GM12878 (cell line): ENCODE measurements around the gene CCDC107. TPM values are rescaled to one million over a fixed set of nuclear protein-coding genes. Genes with fewer than 3 reads are reported as not detected.

ENCODE experiments used
- ATAC-seq: fragments of 200-7000 bp; cut with Tn5 transposase; 3 replicates; pipeline ENCODE4 v1.9.1; 2020; ENCODE audit warnings: mild to moderate bottlenecking, moderate library complexity
- BruUV-seq: library from RNA; stranded (reverse); fragments of 400-500 nt; replicated peaks from 2 replicates; lab custom pipeline; 2021; lab: Mats Ljungman, UMichigan
- CTCF ChIA-PET: fragments of 300-600 bp; sonication (Branson Sonifier 250); formaldehyde crosslinking; extraction: SDS; loops from one replicate; lab custom pipeline; 2021; ENCODE audit warnings: inconsistent platforms; lab: Yijun Ruan, JAX
- POLR2A ChIA-PET: fragments of 350-600 bp; formaldehyde crosslinking; extraction: SDS; loops from one replicate; lab custom pipeline; 2021; ENCODE audit warnings: inconsistent platforms; lab: Charles Lee
- RAD21 ChIA-PET: fragments of 300-600 bp; sonication (Branson Sonifier 250); formaldehyde crosslinking; loops from one replicate; lab custom pipeline; 2023; ENCODE audit warnings: antibody characterized with exemption; ENCODE audit not compliant: unreplicated experiment; lab: Charles Lee
- SMC1A ChIA-PET: fragments of 300-600 bp; sonication (Branson Sonifier 250); formaldehyde crosslinking; loops from one replicate; lab custom pipeline; 2023; ENCODE audit not compliant: unreplicated experiment, uncharacterized antibody; lab: Charles Lee
- DNase-seq: peaks from one replicate; pipeline ENCODE4 v3.0.0-alpha.2; 2011; ENCODE audit warnings: low read depth, low spot score
- FAIRE-seq: peaks from 3 replicates; lab custom pipeline; 2011; peaks lifted over from hg19 to GRCh38; lab: Jason Lieb, UNC
- H2AFZ ChIP-seq: 2 replicates; pipeline ENCODE4 v1.6.0; 2011; ENCODE audit warnings: low read depth, low read length, control low read depth; ENCODE audit not compliant: control insufficient read depth
- H3K27ac ChIP-seq: 2 replicates; pipeline ENCODE4 v1.5.1; 2011; ENCODE audit warnings: control low read depth; ENCODE audit not compliant: control insufficient read depth, insufficient read depth
- H3K27me3 ChIP-seq, 2 experiments: replicated peaks in 1 of 2; 2 replicates each; pipeline versions ENCODE4 v1.6.0 to v1.6.1; 2011; ENCODE audit warnings: low read length in 1 of 2; ENCODE audit not compliant: control insufficient read depth in 2 of 2, insufficient read depth in 2 of 2
- H3K36me3 ChIP-seq, 2 experiments: 2 replicates each; pipeline ENCODE4 v1.5.1; 2011; ENCODE audit warnings: low read length in 1 of 2; ENCODE audit not compliant: control insufficient read depth in 2 of 2, insufficient read depth in 2 of 2
- H3K4me1 ChIP-seq: 2 replicates; pipeline ENCODE4 v1.6.1; 2011; ENCODE audit warnings: mild to moderate bottlenecking, low read length, moderate library complexity, mixed read lengths; ENCODE audit not compliant: control insufficient read depth, insufficient read depth
- H3K4me2 ChIP-seq: 2 replicates; pipeline ENCODE4 v1.6.0; 2011; ENCODE audit warnings: control low read depth; ENCODE audit not compliant: control insufficient read depth, insufficient read depth
- H3K4me3 ChIP-seq: fragments of 200-600 bp; sonication (generic); 2 replicates; pipeline ENCODE4 v1.5.1; 2016
- H3K79me2 ChIP-seq: 2 replicates; pipeline ENCODE4 v1.6.0; 2011; ENCODE audit warnings: low read length; ENCODE audit not compliant: control insufficient read depth, insufficient read depth
- H3K9ac ChIP-seq: 2 replicates; pipeline ENCODE4 v1.8.0; 2011; ENCODE audit warnings: low read length, control low read depth, mixed read lengths; ENCODE audit not compliant: control insufficient read depth, insufficient read depth
- H3K9me3 ChIP-seq: replicated peaks from 3 replicates; pipeline ENCODE4 v1.5.1; 2011; ENCODE audit warnings: mild to moderate bottlenecking, low read length; ENCODE audit not compliant: control insufficient read depth, insufficient read depth
- H4K20me1 ChIP-seq: 2 replicates; pipeline ENCODE4 v1.6.0; 2011; ENCODE audit not compliant: control insufficient read depth, insufficient read depth
- ATF7 ChIP-seq: fragments of 450-650 bp; IDR thresholded peaks from 2 replicates; pipeline ENCODE4 v1.6.1; 2016; ENCODE audit warnings: low read depth, mild to moderate bottlenecking
- CBFB ChIP-seq: IDR thresholded peaks from 2 replicates; pipeline ENCODE4 v1.6.1; 2016; ENCODE audit warnings: antibody characterized with exemption, low read depth
- DPF2 ChIP-seq: fragments of 450-650 bp; IDR thresholded peaks from 2 replicates; pipeline ENCODE4 v1.6.1; 2017; ENCODE audit warnings: mild to moderate bottlenecking
- EZH2 ChIP-seq: IDR thresholded peaks from 2 replicates; pipeline ENCODE4 v1.6.1; 2012; ENCODE audit warnings: low read depth, mild to moderate bottlenecking, control low read depth, inconsistent platforms, low read length, borderline replicate concordance; ENCODE audit not compliant: control insufficient read depth
- HDGF ChIP-seq: fragments of 450-650 bp; IDR thresholded peaks from 2 replicates; pipeline ENCODE4 v1.6.1; 2016; ENCODE audit warnings: antibody characterized with exemption
- MYC ChIP-seq: IDR thresholded peaks from 2 replicates; pipeline ENCODE4 v1.6.1; 2011; ENCODE audit warnings: mild to moderate bottlenecking, low read length, moderate library complexity, inconsistent platforms; ENCODE audit not compliant: insufficient read depth, insufficient replicate concordance, insufficient read length, severe bottlenecking
- PAX8 ChIP-seq: fragments of 450-650 bp; IDR thresholded peaks from 2 replicates; pipeline ENCODE4 v1.6.1; 2017; ENCODE audit warnings: mild to moderate bottlenecking, moderate library complexity
- PML ChIP-seq: IDR thresholded peaks from 2 replicates; pipeline ENCODE4 v1.6.1; 2012; ENCODE audit warnings: low read length, inconsistent platforms
- RUNX3 ChIP-seq: IDR thresholded peaks from 2 replicates; pipeline ENCODE4 v1.6.1; 2012; ENCODE audit warnings: low read length, inconsistent platforms
- SPI1 ChIP-seq: IDR thresholded peaks from 2 replicates; pipeline ENCODE4 v1.6.1; 2011; ENCODE audit warnings: low read depth, mild to moderate bottlenecking, low read length, moderate library complexity, borderline replicate concordance; ENCODE audit not compliant: insufficient read depth
- ZNF24 ChIP-seq: fragments of 450-650 bp; IDR thresholded peaks from 2 replicates; pipeline ENCODE4 v1.6.1; 2017; ENCODE audit warnings: antibody characterized with exemption, mild to moderate bottlenecking
- WGBS: methylation state at CpG from one replicate; pipeline ENCODE4 v1.1.6; 2016; ENCODE audit warnings: low lambda C conversion rate; ENCODE audit not compliant: insufficient replicate concordance, insufficient coverage; ENCODE audit errors: missing lambda C conversion rate; 5-methylcytosine and 5-hydroxymethylcytosine counted together
- in situ Hi-C: fragments of 300-500 bp; cut with MboI; formaldehyde crosslinking; loops from 9 replicates; pipeline ENCODE4 v1.14.3; 2018; ENCODE audit warnings: mixed read lengths
- intact Hi-C: fragments of 100-400 bp; cut with micrococcal nuclease; formaldehyde crosslinking; loops from one replicate; pipeline ENCODE4 v1.14.2; 2022; ENCODE audit not compliant: unreplicated experiment
- polyA plus RNA-seq, 11 experiments: library from polyadenylated mRNA; depleted of rRNA in 4 of 11; unstranded in 6 of 11; stranded (reverse) in 5 of 11; fragments of >200 nt; fragmentation: Nextera tagmentation in 4 of 11; fragmentation: Illumina TruSeq in 1 of 11; extraction: Ambion mirVana in 4 of 11; extraction: Trizol in 1 of 11; gene quantifications; 1 replicate in 1 of 11; 2 replicates in 10 of 11; pipeline versions ENCODE4 v1.2.1 to v1.2.3, GENCODE V29; 2011 to 2016; ENCODE audit warnings: inconsistent platforms in 2 of 11, missing spikeins in 2 of 11, low read depth in 1 of 11
- total RNA-seq, 4 experiments: library from RNA; depleted of rRNA in 3 of 4; stranded (reverse); fragments of >200 nt in 3 of 4; fragmentation: Illumina TruSeq in 1 of 4; extraction: Trizol in 1 of 4; gene quantifications; 2 replicates each; pipeline versions ENCODE4 v1.2.1 to v1.2.3, GENCODE V29; 2013 to 2021
- TF ChIP-seq, protein P1 (sequence below): IDR thresholded peaks from 2 replicates; pipeline ENCODE4 v1.6.1; 2012; ENCODE audit warnings: low read length, inconsistent platforms

CCDC107 gene
- total and polyA plus RNA-seq, 10 of the 15 experiments (the other 5 are each of a cell fraction or from before 2014, with no cell fraction given) = 0.19 to 18.3 (median 10.6) TPM

DNA sequence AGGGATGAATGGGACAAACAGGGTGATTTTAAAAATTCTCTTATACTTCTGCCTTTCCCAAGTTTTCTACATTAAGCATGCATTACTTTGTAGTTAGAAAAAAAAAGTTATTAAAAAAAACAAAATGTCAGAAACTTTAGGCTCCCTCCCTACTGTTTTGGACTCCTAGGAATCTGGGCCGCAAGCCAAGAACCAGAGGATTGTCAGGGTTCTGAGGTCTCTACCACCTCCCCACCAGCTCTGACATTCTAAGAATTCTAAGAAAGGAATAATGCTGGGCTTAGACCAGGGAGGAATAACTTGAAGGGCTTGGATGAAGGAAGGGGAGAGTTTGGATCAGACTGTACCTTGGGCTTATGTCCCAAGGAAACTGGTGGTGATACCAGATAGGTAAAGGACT is 8.0 kb downstream of the CCDC107 start:
- Histone ChIP-seq H3K27me3 (no peaks in the 10 kb centered on the region), H3K4me1 (peaks cover 27% of the 10 kb centered on the region), H4K20me1 (no peaks in the 10 kb centered on the region), H3K9ac (no peak overlapping the region), H3K36me3 (peaks cover 4% of the 10 kb centered on the region in 2 experiments; a peak in 2 of 4 replicates), H3K4me2 (no peak overlapping the region), H3K9me3 (no peaks in the 10 kb centered on the region), H2AFZ (no peak overlapping the region), H3K27ac (no peak overlapping the region), H3K4me3 (no peak overlapping the region), H3K79me2 (peaks cover 22% of the 10 kb centered on the region)
- BruUV-seq = no TSS peak
- FAIRE-seq (no peak), DNase-seq (no peak), ATAC-seq (no peak)
- CTCF ChIA-PET = interaction anchor here (0.8 to 13.5 kb wide), 9 partner anchors 9 to 83 kb away, joined by 3 to 227 read pairs (median 6); partner anchors contain the start of genes CREB3, GBA2, RGP1 and SIT1
- 96% methylated on average over 1 of the region's 1 CpG for WGBS
- in situ Hi-C loops = loop anchor here (5.0 kb wide), 1 partner anchor 56 kb away; no protein-coding TSS in a partner anchor
- TF ChIP-seq HDGF (no peak), ZNF24 (no peak), PAX8 (no peak), PML (no peak), EZH2 (no peak), CBFB (no peak), RUNX3 (no peak), DPF2 (no peak), SPI1 (no peak), MYC (no peak), ATF7 (no peak)
- TF ChIP-seq, protein P1, sequence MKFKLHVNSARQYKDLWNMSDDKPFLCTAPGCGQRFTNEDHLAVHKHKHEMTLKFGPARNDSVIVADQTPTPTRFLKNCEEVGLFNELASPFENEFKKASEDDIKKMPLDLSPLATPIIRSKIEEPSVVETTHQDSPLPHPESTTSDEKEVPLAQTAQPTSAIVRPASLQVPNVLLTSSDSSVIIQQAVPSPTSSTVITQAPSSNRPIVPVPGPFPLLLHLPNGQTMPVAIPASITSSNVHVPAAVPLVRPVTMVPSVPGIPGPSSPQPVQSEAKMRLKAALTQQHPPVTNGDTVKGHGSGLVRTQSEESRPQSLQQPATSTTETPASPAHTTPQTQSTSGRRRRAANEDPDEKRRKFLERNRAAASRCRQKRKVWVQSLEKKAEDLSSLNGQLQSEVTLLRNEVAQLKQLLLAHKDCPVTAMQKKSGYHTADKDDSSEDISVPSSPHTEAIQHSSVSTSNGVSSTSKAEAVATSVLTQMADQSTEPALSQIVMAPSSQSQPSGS = no peak
- intact Hi-C loops = no loop called here
- POLR2A ChIA-PET = interaction anchor here (1.0 to 10.9 kb wide), 7 partner anchors 9 to 84 kb away, joined by 3 to 163 read pairs (median 12); partner anchors contain the start of genes CREB3, SIT1 and TLN1
- RAD21 ChIA-PET = interaction anchor here (0.5 to 9.7 kb wide), 10 partner anchors 8 to 90 kb away, joined by 3 to 95 read pairs (median 6); partner anchors contain the start of genes CCDC107, CREB3, RMRP and SIT1
- SMC1A ChIA-PET = interaction anchor here (0.6 to 12.5 kb wide), 7 partner anchors 8 to 64 kb away, joined by 3 to 145 read pairs (median 3); partner anchors contain the start of genes CREB3, RMRP and TLN1
